Stimulated activated CD4-positive, alpha-beta T cell treated with anti-CD3 and anti-CD28 coated beads, Interleukin-4, amount 100 ng/mL, for 48 hours (primary cell): ENCODE measurements around the gene SUPT20HL1.
A peak's percentile ranks its signal among the peaks of the same experiment; 100 is the strongest.
"Not testable (repeated sequence)": the region's sequence is repeated elsewhere in the genome, so short reads cannot be mapped to it uniquely, and the experiment has no call there.

Source experiments
- DNase-seq, 2 donors: peaks; one replicate each; pipeline ENCODE4 v3.0.0-alpha.2; 2020; ENCODE audit warnings: low read depth in 2 of 2

SUPT20HL1 gene

GRCh38 chrX:24363432-24364181, 3.2 kb downstream of the SUPT20HL1 start:
- not testable (repeated sequence) for DNase-seq

DNA sequence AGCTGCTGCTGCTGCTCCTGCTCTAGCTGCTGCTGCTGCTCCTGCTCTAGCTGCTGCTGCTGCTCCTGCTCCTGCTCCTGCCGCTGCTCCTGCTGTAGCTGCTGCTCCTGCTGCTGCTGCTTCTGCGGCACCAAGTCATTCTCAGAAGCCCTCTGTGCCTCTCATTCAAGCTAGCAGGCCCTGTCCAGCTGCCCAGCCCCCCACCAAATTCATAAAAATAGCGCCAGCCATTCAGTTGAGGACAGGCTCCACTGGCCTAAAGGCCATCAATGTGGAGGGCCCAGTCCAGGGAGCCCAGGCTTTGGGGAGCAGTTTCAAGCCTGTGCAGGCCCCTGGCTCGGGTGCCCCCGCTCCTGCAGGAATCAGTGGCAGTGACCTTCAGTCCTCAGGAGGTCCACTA, 3.9 kb downstream of the SUPT20HL1 start:
- no peak for DNase-seq

- no peak for DNase-seq
Measured at GRCh38 chrX:24364851-24365538, 4.6 kb downstream of the SUPT20HL1 start.

- not testable (repeated sequence) for DNase-seq
Measured at GRCh38 chrX:24366762-24367400, 6.4 kb downstream of the SUPT20HL1 start.

DNA sequence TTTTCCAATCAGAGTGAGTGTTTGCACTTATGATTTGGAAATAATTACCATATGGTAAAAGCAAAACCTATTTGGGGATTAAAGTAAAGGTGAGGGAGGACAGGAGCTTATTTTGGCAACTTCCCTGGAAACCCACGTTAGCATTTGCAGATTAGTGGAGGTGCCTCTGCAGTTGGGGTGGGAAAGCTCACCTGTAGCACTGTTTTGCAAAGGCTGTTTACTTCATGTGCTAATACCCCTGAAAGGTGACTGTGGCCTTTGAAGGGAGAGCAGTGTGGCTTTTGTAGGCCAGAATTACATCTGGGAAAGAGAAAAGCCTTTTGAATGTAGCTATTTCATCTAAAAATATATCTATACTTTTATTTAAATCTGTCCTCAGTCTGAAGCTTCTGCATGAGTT, 9.4 kb downstream of the SUPT20HL1 start:
- no peak for DNase-seq

GRCh38 chrX:24371391-24371972, 11.0 kb downstream of the SUPT20HL1 start:
- peak; percentile 40 to 47 for DNase-seq

GRCh38 chrX:24372021-24372763, 11.8 kb downstream of the SUPT20HL1 start:
- no peak for DNase-seq

DNA sequence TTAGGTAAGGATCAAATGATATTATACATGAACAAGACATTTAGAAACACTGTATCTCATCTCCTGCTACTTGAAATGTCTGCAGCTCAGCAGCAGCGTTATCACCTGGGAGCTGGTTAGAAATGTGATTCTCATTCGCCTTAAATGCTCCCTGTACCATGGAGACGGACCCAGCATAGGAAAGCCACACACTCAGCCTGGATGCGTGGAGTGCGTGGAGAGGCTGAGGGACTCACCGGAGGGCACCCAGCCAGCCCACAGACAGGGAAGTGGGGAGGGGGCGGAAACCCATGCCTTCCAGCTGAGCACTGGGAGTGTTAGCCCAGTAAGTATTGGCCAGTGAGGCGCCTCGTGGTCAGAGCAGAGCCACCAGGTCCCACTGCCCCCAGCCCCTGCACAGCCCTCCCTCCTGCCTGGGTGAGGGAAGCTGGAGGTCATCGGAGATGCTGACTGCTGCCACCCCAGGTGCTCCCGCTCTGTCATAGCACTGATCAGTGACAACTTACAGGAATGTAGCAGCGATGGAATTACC, 15.2 kb downstream of the SUPT20HL1 start:
- DNase-seq = no peak

GRCh38 chrX:24376403-24376802, 16.0 kb downstream of the SUPT20HL1 start:
- DNase-seq = no peak

- no peak for DNase-seq
Measured at GRCh38 chrX:24377195-24377594, 16.8 kb downstream of the SUPT20HL1 start.

- DNase-seq = no peak
Measured at GRCh38 chrX:24377911-24378468, 17.6 kb downstream of the SUPT20HL1 start.

DNA sequence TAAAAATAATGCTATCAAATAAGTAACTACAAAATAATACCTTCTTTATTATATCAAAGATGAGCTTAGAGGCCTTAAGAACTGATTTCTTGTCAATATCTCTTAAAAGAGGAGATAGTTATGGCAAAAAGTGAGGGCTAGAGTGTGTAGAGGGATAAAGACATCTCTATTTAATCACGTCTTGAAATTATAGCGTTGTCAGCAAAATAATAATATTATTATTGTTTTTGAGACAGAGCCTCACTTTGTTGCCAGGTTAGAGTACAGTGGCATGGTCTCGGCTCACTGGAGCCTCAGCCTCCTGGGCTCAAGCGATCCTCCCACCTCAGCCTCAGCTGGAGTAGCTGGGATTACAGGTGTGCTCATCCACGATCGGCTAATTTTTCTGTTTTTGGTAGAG, 18.3 kb downstream of the SUPT20HL1 start:
- no peak for DNase-seq

- no peak for DNase-seq
Measured at GRCh38 chrX:24380262-24381187, 20.1 kb downstream of the SUPT20HL1 start.

DNA sequence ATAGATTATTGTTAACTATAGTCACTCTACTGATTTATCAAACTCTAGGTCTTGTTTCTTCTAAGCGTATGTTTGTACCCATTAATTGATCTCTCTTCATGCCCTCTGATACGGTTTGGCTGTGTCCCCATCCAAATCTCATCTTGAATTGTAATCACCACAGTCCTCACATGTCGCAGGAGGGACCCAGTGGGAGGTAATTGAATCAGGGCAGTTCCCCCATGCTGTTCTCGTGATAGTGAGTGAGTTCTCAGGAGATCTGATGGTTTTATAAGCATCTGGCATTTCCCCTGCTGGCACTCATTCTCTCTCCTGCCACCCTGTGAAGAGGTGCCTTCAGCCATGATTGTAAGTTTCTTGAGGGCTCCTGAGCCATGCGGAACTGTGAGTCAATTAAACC, 21.9 kb downstream of the SUPT20HL1 start:
- not testable (repeated sequence) for DNase-seq

GRCh38 chrX:24387724-24388123, 27.3 kb downstream of the SUPT20HL1 start:
- no peak for DNase-seq

- no peak for DNase-seq
Measured at GRCh38 chrX:24391389-24391788, 30.9 kb downstream of the SUPT20HL1 start.

GRCh38 chrX:24391843-24392242, 31.4 kb downstream of the SUPT20HL1 start:
- no peak for DNase-seq

DNA sequence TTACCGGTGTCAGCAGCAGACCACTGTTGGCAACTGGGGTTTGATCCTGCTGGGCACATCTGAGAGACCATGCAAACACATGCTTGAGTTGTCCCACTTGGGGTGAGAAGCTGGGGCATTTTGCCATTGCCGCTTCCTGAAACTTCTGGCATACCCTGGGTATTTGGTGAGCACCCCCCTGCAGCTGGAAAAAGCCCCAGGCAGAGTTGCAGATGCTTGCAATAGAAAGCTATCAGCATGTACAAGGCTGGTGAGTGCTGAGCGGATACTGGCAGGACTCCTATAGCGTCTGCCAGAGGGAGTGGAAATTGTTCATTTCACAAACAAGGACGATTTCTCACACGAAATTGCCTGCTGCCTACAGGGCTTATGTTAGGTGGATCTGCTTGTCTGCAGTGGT, 32.3 kb downstream of the SUPT20HL1 start:
- DNase-seq = no peak

DNA sequence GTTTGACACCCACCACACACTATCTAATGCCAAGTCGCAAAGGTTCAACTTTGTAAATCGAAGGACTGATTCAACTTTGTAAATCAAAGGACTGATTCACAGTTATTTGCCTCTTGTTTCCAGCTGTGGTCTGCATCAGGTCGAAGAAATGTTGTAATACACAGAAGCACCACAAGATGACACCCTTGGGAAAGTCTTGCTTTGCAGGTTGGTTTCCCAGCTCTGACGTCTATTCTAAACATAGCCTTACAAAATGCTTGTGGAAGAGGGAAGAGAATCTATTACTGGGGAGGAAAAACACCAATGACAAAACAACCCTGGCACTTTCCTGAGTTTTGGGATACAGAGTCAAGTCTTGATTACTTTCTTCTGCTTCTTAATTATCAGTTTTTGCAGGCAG, 35.3 kb downstream of the SUPT20HL1 start:
- DNase-seq = peak; percentile 10 to 18
